ENCODE data around the gene FMNL2.

DNA sequence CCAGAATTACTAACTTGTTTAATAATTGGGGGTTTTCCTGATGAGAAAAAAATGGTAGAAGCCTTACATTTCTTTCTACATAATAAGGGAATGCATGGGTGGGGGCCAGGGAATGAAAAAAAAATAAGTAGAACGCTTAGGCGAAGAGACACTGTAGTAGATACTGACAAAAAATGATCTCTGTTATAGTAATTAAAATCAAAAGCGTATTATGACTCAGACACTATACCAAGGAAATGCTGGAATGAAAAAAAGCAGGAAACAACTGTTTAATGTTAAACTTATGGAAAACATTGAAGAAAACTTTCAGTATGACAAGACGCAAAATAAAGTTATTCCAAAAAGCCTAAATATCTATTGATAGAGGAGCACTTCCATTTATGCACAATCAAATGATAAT is 339.4 kb downstream of the FMNL2 start:
- TF ChIP-seq, protein P1, sequence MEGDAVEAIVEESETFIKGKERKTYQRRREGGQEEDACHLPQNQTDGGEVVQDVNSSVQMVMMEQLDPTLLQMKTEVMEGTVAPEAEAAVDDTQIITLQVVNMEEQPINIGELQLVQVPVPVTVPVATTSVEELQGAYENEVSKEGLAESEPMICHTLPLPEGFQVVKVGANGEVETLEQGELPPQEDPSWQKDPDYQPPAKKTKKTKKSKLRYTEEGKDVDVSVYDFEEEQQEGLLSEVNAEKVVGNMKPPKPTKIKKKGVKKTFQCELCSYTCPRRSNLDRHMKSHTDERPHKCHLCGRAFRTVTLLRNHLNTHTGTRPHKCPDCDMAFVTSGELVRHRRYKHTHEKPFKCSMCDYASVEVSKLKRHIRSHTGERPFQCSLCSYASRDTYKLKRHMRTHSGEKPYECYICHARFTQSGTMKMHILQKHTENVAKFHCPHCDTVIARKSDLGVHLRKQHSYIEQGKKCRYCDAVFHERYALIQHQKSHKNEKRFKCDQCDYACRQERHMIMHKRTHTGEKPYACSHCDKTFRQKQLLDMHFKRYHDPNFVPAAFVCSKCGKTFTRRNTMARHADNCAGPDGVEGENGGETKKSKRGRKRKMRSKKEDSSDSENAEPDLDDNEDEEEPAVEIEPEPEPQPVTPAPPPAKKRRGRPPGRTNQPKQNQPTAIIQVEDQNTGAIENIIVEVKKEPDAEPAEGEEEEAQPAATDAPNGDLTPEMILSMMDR (IDR thresholded peaks at IDR 0.05; ENCODE audit: low read length), result no peak
- no peak for TF ChIP-seq EZH2 (optimal IDR thresholded peaks at IDR 0.05; ENCODE audit: low read depth, low read length)

Measured in MM.1S (cell line).